ENCODE results near the gene DHPS.

- TF ChIP-seq CTCF (IDR thresholded peaks at IDR 0.05) (no peak), POLR2A (IDR thresholded peaks at IDR 0.05) (no peak)
Measured at GRCh38 chr19:12730064-12730463, 48.4 kb upstream of the DHPS start.

All from transverse colon (tissue), 3 donors.